Stimulated activated naive CD4-positive, alpha-beta T cell (primary cell): Measurements from ENCODE around the gene COL4A3.
"Not testable (repeated sequence)": the region's sequence is repeated elsewhere in the genome, so short reads cannot be mapped to it uniquely, and the experiment has no call there.

Experiments
- DNase-seq, 6 experiments: peaks; one replicate each; lab custom pipeline; 2025; lab: John Stamatoyannopoulos, UW

Gene COL4A3

DNA sequence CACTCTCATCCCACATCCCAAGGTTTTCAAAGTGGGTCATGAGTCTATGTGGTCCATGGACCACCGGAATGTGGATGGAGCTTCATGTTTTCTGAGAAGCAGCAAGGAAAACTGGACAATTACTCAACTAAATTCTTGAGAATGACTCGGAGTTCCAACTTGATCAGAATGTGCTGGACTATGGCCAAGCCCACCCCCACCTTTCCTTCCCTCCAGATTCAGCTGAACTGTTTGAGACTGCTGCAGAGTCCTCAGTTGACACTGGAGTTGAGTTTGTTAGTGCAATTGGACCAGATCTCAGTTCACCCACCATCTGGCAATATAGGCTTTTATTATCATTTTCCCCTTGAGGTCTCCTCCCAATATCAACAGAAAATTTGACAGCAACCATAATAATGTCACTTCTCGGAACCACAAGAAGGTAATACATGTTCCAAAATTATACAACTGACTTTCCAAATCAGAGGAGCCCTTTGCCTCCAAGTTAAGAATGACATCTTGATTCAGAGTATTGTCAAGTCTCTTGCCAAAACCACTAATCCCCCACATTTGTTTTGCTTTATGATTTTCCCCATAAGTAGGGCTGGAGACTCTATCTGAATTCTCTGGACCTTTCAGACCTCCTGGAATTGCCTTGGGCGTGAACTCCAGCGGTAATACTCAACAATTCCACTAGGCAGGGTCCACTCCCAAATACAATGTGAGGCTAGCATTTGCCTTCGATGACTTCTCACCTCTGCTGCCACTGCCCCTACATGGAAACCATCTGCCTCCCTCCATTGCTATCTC lies 9.2 kb upstream of the COL4A3 start:
- DNase-seq = no peak

DNA sequence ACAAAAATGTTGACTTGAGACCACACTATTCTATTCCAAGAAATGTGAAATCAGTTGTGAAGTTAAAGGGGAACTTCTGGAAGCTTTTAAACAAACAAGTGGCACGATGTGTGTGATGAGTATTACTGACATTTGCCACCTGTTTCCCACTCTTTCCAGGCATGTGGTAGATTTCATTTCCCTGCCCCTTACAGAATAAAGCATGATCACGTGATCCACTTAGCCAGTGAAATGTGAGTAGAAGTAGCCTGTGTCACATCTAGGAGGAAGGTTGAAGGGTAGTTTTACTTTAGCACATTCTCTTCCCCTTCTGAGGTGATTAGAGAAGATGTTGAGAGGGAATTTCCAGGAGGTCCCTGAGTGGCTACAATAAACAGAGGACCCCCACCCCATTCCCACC lies 4.3 kb upstream of the COL4A3 start:
- DNase-seq = no peak

DNA sequence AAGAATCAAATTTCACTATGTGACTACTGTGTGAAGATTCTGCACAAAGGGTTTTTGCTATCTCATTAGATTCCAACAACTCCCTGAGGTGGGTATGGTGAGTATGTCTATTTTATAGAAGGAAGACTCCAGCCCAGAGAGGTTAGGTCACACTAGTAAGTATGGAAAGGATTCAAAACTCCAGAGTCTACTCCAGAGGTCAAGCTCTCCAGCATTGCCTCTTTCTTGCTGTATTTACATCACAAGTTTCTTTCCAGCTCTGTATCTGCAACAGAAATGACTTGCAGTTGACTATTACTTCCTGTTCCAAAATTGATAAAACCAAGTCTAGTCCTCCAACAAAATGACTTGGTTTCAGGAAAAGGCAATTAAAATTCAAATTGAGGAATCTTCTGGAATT lies 2.5 kb upstream of the COL4A3 start:
- no peak for DNase-seq

DNA sequence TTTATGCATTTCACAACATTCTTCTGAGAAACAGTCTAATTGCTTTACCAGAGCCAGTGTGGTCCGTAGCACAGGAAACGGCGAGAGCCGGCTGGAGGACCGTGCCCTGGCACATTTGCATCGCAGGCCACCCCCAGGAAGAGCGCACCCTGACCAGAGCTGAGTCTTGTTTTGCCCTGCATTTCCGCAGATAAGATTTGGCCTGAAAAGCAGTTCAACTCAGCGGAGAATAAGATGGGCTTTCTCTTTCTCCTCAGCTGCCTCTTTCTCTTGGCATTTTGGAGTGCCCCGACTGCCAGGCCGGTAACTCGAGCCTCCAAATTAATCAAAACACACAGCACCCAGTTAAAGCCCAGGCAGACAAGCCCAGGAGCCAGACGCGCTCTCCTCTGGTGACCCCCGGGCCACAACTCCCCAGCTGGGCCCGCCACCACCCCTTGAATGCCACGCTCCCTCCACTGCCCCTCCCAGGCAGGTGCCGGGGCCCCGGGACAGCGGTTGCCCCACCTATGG lies 883 bp upstream of the COL4A3 start:
- no peak for DNase-seq

DNA sequence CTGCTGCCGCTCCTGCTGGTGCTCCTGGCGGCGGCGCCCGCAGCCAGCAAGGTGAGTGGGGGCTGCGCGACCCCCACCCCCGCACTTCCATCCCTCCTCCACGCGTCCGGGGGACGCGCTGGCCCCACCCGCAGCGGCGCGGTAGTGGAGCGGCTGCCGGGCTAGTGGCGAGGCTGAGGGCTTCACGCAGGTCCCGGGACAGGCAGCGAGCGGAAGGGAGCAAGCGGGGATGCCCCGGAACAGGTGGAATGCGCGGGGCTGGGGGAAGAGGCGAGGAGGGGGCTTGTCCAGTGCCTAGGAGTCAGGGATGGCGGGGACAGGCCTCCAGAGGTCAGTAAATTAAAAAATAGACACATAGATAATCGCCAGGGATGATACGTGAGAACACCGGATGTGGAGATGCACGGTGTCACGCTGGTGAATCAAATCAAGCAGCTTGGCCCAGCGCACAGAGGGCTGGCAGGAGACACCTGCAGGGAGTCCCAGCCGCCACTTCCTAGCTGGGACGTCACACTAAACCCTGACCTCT lies 403 bp downstream of the COL4A3 start:
- no peak for DNase-seq

DNA sequence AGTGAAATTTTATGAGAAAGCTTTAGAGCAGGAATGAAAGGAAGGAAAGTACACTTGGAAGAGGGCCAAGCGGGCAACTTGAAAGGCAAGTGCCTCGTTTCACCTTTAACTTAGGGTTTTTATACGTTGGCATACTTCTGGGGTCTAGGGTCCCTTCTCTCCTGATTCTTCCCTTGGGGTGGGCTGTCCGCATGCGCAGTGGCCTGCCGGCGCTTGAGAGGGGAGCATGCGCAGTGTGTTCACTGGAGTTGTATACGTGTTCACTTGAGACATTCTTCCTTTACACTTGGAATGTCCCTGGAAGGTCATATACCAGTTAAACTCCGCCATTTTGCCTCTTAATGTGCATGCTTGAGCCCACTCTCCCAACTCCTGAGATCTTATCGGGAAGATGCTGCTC lies 7.4 kb downstream of the COL4A3 start:
- DNase-seq = not testable (repeated sequence)

DNA sequence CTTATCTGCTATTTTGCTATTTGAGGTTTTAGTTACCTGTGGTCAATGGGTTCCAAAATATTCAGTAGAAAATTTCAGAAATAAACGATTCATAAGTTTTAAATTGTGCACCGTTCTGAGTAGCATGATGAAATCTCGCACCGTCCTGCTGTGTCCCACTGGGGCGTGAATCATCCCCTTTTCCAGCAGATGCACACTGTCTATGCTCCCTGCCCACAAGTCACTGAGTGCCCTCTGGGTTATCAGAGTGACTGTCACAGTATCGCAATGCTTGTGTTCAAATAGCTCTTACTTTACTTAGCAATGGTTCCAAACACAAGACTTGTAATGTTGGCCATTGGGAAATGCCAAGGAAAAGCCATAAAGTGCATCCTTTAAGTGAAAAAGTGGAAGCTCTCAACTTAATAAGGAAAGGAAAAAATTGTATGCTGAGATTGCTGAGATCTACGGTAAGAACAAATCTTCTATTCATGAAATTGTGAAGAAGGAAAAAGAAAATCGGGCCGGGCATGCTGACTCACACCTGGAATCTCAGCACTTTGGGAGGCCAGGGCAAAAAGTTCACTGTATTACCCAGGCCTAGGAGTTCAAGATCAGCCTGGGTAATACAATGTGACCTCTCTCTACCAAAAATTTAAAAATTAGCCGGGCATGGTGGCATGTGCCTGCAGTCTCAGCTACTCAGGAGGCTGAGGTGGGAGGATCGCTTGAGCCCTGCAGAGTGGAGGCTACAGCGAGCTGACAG lies 13.3 kb downstream of the COL4A3 start:
- no peak for DNase-seq

DNA sequence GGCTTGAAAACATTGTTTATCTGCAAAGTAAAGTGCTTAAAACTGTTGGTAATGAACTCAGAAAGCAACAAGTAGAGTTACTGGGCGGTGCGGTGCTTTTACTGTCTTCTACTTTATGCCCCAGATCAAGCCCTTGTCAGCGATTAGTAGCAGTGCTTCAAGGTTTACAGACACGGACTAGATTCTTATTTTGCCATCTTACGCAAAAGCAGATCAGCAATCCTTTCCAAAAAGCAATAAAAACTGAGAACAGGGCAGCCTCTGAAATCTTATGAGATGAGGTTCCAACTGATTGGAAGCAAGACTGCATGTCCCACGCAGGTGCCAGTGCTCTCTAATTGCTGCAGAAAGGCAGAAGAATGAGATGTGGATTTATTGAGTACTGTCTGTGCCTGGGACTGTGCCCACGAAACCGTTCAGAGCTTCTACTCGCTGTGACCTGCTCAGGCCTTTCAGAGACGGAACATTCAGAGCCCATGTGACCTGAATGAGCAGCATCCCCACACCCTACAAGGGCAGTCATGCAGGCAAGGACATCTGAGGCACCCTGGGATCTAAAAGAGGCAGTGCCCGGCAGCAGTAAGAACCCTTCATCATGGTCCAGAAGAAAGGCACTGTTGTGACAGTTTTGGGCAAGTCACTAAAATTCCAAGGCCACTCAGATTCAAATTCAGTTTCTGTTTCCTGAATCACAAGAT lies 15.7 kb downstream of the COL4A3 start:
- no peak for DNase-seq

DNA sequence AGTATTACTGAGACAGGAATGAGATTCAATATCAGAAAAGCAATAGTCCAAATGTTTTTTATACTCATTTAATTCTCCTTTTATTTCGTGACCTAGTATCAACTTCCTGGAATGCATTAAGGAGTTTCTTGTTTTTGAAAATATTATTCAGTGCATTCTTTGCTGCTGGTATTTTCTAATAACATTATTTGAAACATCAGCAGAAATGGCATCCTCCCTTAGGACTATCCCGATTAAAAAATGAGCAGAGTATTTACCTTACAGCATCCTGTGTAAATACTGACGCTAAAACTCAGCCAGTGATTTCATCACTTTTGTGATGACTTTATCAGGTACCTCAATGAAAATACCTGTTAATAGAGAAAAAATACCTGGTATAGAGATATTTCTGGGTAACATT lies 16.3 kb downstream of the COL4A3 start:
- no peak for DNase-seq

DNA sequence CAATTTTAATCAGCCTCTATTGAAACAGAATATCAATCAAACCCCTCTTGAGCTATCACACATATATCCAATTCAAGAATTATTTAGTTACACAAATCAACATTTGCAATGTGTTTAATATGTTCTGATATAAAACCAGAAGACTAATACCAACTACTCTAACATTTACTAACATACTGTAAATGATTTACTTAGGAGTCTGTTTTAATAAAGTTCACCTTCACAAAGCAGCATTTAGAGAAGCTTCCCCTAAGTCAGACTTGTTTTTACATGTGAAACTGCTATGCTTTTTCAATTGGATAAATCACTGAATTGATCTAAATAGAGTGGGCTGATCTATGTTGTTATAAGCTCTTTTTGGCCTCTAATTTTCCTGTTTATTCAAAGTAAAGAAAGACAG lies 18.3 kb downstream of the COL4A3 start:
- no peak for DNase-seq

DNA sequence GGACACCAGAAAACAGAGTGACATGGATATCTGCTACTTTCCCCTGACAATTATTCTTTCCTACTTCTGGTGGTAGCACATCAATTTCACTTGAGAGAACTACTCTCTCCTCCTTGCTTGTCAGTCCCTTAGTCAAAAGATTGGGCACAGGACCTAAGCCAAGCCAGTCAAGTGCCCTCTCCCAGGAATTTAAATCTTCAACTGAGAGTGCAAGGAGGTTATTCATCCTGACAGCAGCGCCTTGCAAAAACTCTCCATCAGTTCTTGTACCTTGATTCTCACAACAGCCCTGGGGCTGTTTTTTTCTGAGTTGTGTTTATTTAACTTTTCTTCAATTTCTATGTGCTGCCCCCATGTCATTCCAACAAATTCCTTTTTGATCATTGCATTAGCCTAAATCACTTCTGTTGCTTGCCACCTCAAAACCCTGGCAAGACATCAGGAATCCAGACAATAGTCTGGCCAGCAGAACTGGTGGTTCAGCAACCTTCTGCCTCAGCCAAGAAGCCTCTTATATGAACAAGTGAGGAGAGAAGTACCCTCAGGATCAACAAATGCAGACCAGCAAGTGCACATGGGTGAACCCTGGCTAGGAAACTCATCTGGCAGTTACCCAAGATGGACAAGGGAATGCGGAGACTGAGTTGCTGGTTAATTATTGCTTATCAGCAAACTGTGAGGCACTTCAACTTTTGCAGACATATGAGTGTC lies 19.4 kb downstream of the COL4A3 start:
- DNase-seq = no peak

DNA sequence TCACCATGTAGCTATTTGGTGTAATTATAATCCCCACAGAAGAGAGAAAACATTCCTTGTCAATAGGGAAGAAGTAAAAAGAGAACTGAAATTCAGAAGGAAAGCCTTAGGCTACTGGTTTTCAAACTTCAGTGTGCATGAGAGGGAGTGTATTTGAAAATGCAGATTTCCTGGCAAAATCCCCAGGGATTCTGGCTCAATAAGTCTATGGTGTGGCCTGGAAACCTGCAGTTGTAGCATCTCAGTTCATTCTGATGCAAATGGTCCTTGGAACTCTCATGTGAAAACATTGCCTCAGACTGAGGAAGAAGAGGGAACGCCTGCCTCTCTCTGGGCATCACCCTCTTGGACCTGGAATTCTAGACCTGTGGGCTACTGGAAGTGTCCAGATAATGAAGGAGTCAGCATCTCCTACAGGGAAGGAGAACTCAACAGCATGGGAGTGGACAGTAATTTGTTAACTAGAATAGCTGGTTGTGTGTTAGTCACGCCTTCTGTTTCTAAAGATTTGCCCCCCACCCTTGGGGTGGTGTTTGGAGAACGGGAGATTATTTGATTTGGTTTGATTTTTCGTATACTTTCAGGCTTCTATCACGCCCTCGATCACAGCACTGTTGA lies 21.3 kb downstream of the COL4A3 start:
- no peak for DNase-seq

DNA sequence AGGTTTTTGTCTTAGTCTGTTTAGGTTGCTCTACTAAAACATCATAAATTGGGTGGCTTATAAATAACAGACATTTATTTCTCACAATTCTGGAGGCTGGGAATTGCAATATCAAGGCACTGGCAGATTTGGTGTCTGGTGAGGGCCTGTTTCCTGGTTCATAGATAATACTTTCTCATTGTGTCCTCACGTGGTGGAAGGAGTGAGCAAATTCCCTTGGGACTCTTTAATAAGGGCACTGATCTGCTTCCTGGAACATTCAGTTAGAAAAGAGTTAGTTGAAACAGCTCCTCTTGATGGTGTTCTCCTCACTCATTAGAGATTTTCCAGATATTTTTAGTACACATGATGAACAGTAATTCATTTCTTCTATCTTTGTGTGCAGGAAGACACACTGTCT lies 22.3 kb downstream of the COL4A3 start:
- no peak for DNase-seq

DNA sequence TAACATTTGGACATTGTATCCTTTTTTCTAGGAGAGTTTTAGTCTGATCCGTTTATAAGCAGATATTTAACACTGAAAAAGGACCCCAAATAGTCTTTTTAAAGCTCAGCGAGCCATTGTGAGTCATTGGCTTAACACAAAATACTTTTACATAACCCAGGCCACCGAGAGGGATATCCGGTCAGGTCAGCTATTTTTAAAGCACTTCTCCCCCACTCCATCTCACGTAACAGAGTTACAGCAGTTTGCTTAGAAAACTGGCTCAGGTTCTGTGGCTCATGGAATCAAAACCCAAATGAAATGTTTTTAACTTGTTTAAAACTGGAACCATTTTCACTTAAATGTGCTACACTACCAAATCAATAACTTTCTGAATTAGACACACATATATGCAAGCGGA lies 23.9 kb downstream of the COL4A3 start:
- DNase-seq = no peak

DNA sequence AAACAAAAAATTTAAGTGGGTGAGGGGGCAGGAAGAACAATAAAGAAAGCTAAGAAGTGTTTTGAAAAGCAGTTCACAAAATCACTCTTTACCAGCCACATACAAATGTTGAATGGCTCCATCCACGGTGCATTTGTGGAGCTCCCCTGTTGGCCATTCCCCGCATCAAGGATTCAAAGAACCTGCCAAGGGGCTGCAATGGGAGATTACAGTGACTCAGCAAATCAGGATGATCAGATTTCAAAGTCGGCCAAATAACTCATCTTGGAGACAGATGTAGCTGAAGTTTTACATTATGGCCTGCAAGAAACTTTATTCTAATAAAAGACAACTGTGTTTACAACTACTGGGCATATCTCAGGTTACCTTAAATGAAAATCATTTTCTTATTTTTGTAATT lies 26.9 kb downstream of the COL4A3 start:
- DNase-seq = no peak

DNA sequence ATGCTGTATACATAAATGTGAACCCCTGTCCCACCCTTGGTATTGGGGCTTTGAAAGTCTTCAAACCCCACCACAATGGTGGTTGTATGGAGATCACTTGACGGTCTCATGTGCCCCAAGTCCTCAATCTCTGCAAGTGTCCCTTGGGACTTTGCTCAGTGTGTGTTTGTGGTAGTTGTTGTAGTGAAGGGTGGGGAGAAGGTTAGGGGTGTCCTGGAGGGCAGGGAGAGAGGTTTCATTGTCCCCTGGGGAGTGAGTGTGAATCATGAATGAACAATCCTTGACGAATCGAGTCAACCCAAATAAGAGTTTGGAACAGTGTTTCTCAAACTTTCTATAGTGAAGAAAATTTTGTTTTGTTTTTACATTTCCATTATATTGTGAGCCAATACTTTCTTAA lies 28.1 kb downstream of the COL4A3 start:
- no peak for DNase-seq

DNA sequence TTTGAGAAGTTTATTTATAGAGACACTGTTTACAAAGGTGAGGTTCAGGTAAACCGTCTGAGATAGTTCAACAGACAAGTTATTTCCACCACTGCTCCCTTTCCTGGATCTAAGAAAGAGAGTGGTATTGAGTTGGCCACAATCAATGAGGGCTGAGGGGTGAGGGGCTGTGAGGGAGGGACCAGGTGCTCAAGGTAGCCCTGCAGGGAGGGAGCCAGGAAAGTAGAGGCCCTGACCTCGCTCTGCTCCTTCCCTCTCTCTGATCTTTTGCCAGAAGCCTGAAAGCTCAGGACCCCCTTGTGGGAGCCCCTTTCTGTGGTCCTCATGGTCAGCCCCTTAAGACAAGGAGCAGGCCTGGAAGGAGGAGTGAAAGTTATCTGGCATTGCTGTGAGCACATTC lies 29.8 kb downstream of the COL4A3 start:
- DNase-seq = no peak

DNA sequence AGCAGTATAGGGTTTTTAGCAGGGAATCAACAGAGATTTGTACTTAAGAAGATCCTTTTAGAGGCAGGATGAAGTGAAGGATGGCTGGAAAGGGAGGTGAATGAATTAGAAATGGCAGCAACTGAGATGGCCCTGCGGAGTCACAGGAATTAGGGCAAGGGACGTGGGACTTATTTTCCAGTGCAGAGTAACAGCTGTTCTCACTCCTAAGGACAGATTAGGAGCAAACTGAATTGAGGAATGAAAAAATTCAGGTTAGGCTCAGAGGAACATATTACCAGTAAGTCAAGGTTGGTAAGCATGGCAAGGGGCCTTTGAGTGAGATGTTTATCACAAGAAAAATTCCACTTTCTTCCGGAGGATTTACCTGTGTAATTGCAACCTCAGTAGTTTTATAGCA lies 34.4 kb downstream of the COL4A3 start:
- no peak for DNase-seq

DNA sequence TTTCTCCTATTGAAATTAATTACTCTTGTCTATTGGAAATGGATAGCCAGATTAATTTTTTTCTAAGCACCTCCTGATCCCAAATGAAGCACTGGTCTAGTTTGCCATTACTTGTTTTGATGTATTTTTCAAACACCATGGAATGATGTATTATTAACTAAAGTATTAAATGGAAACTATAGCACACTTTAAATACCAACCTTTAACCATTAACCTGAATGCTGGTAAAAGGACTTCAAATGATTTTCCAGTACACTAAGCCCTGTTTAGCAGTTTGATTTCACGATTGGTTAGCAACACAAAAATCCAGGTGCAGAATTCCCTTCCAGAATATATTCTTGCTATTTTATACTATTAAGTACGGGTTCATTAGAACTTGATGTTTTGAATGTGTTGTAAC lies 37.3 kb downstream of the COL4A3 start:
- DNase-seq = no peak

DNA sequence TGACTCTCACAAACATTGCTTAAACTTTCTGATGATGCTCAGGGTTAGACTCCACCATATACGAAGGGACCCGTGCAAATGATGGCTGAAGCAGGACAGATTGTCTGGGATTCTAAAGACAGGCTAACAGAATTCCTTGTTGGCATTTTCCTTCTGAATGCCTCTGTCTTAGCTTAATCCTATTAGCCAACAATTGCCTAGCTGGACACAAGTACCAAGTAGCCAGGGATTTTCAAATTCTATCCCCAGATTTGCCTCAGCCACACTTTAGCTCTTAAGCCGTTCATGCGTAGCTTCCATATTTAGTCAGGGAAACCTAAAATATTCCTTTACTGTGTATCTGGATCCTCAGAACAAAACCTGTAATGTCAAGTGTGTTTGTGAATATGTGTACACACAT lies 40.0 kb downstream of the COL4A3 start:
- DNase-seq = no peak

DNA sequence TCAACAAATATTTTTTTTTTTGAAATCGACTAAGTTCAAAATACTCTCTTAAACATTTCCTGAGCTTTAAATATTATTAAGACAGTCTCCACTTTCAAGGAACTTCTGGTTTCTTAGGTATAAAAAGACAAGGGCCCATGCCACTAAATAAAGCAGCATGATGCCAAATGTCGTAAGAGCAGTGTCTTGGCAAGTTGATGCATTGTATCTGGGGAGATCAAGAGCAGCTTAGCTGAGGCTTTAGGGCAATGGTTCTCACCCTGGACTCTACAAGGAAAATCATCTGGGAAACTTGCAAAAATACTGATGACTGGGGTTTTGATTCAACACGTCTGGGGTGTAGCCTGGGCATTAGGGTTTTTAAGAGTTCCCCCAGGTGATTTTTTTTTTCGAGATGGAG lies 41.3 kb downstream of the COL4A3 start:
- no peak for DNase-seq

DNA sequence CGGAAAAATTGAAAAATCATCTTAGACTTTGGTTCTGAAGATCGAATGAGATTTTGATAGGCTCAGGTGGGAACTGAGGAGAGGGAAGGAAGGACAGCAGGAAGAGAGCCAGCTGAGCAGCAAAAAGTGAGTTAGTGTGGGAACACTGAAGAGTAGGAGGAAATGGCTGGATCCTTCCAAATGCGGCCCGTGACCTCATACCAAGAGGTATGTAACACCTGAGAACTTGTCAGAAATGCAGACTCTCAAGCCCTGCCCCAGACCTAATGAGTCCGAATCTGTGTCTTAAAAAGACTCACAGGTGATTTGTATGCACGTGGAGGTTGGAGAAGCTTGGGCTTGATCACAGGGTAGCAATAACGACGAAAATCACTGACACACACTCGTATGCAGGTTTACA lies 42.0 kb downstream of the COL4A3 start:
- no peak for DNase-seq
